K562 (cell line): ENCODE measurements around the gene SERPINH1.

ENCODE experiments used
- NR3C1 ChIP-seq: sonication (generic); formaldehyde crosslinking; IDR thresholded peaks from 2 replicates; pipeline ENCODE4 v1.8.1; 2022; ENCODE audit warnings: missing genetic modification reagents
- ZBTB1 ChIP-seq: sonication (generic); formaldehyde crosslinking; IDR thresholded peaks from 2 replicates; pipeline ENCODE4 v1.8.1; 2023; ENCODE audit warnings: missing genetic modification reagents, low read depth, mild to moderate bottlenecking, borderline replicate concordance

DNA sequence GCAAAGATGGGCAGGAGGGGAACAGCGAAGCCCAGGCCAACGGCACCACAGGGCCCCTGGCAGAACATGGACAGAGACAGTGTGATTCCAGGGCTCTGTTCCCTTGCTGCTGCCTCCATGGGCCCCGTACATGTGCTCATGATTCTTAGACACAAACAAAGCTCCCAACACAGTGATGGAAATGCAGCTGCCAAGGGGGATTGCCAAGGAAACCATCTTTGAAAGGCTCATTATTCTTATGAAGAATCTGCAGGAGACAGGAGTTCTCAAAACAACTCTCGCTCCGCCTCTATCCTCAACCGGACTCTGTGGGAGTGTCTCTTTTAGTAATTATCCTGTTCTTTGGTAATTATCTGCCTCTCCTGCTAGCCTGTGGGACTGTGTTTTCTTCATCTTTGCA, 32.2 kb downstream of the SERPINH1 start:
- TF ChIP-seq NR3C1 (CRISPR knock-in tag): no peak
- TF ChIP-seq ZBTB1 (CRISPR knock-in tag): no peak
